ENCODE data around the gene NRROS.

Gene NRROS

DNA sequence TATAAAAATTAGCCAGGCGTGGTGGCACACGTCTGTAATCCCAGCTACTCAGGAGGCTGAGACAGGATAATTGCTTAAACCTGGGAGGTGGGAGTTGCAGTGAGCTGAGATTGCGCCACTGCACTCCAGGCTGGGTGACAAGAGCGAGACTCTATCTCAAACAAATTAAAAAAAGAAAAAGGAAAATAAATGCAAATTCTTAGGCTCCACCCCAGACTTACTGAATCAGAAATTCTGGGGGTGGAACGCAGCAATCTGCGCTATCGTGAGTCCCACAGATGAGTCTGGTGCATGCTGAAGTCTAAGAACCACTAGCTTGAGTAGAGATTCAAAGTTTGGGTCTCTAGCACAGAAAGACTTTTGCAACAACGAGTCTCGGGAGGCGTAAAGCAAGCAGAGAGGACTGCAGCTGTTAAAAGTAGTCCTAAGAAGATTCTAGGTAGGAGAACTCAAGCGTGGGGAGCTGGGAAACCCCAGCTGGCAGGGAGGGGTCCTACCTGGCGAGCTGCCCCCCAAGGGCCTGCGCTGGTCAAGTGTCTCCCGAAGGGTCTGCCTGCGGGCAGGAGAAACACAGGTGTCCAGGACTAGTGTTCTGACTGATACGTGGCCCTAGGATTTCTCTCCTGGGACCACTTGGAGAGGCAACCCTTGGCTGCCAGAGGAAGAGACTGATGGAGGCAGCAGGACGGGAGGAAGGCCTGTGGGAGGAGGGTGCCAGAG, 50.6 kb downstream of the NRROS start:
- no peak for DNase-seq

- no peak for DNase-seq
These were observed 51.9 kb downstream of the NRROS start for GRCh38 chr3:196691386-196691785.

DNA sequence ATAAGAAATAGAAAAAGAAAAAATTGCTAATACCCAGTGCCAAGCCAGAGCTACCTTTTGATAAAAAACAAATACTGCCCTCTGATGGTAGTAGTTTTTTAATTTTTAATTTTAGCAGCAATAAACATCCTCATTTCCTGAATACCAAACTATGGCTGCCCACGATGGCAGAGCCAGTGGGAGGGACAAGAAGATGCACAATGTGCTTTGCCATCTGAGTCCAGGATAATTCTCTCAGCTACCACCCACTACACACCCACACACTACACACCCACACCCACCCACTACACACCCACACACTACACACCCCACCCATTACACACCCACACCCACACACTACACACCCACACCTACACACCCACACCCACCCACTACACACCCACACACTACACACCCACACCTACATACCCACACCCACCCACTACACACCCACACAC, 54.7 kb downstream of the NRROS start:
- DNase-seq, result no peak

GRCh38 chr3:196694941-196695848, 55.7 kb downstream of the NRROS start:
- no peak for DNase-seq

- DNase-seq, result no peak
These were observed 56.3 kb downstream of the NRROS start for GRCh38 chr3:196695849-196696226.

DNA sequence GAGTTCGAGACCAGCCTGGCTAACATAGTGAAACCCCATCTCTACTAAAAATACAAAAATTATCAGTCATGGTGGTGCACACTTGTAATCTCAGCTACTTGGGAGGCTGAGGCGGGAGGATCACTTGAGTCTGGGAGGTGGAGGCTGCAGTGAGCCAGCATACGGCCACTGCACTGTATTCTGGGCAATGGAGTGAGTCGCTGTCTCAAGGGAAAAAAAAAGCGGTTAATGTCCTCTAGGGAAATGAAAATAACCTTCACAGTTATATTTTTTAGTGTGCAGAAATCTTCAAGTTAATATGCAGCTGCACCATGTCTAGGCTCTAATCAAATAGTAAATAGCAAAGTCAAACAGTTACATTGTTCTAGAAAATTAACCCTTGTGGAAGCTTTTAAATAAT, 57.8 kb downstream of the NRROS start:
- no peak for DNase-seq

- no peak for DNase-seq
These were observed 60.3 kb downstream of the NRROS start for GRCh38 chr3:196699749-196700148.

- no peak for DNase-seq
These were observed 61.3 kb downstream of the NRROS start for GRCh38 chr3:196700801-196701200.

DNA sequence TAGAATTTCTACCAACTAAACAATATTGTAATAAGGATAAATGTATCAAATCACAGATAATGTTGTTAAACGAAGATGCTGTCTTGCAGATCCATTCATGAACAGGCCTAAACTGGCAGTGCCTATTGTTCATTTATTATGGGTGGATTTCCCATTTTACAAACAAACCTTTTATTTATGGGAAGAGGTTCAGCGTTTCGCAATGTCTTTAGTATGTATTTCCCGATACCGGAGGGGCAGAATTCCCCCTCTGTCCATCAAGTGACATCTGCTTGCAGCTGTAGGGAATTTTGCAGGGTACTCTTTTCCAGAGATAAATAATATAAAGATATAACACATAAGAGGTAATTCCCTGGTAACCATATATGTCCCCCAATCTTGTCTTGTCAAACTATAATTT, 66.8 kb downstream of the NRROS start:
- DNase-seq, result no peak

DNA sequence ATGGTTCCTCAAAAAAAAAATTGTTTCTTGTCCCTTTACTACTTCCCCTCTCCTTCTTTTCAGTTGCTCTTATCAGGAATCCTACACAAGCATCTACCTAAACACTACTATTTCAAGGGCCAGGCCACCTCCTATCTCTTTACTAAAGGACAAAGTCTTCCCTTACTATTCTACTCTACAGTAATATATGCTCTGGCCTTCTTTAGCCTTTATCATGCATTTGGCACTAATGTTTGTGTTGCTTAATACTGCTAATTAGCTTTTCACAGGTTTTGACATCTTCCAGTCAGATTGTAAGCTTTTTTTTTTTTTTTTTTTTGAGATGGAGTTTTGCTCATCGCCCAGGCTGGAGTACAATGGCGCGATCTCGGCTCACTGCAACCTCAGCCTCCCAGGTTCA, 67.2 kb downstream of the NRROS start:
- DNase-seq, result no peak

DNA sequence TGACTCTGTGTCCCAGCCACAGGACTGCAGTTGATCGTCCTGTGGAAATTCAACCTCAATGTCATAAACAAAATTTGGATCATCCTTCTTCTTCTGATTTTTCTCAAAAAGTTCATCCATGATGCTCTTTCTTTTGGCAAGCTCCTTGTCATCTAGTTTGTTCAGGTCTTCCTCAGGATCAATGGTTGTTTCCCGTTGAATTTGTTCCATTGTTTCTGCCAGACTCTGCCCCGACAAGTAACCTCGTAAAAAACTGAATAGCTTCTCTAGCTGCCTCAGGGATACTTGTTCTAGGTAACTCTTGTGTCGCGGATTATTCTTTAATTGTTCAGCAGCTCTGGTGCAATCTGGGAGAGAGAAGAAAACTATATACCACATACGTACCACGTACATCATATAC, 68.1 kb downstream of the NRROS start:
- no peak for DNase-seq

DNA sequence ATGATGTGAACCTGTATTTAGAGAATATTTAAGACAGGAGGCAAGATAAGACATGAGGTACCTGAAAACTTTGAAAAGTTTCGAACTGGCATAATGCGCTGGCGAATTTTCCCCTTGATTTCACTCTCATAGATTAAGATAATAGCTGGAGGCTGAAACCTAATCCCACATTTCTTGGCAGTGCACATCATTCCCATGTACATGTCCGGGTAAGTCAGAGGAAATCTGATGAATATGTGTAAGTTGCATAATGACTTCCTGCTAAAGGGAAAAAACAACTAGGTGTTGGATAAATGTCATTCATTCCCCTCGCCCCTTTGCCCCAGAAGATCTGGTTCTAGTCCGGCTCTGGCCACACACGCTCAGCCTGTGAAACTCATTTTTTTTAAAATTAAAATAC, 69.0 kb downstream of the NRROS start:
- DNase-seq, result no peak
